Measurements from ENCODE around the gene SPATA6.

Gene SPATA6

DNA sequence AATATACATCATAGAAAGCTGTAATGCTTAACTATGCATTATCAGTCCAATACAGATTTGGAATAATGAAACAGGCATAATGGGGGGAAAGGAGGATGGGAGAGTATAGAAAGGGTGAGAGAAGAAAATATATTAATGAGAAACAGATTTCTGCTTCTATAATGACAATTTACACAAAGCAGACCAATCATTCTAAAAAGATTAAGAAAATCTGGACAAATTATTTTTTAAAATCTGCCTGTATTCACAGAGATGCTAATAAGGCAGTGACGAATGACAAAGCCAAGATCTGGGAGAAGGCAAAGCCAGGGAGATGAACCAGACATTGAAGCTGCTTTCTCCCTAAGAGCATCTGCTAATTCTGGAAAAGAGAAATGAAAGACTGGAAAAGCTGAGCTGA lies 50.0 kb downstream of the SPATA6 start:
- no peak overlapping the region for H3K9ac ChIP-seq
- no peaks in the 10 kb centered on the region for H3K27me3 ChIP-seq
- no peaks in the 10 kb centered on the region for H3K9me3 ChIP-seq
- H3K4me1 ChIP-seq, result no peaks in the 10 kb centered on the region
- H3K4me2 ChIP-seq, result no peak overlapping the region
- H3K27ac ChIP-seq, result no peak overlapping the region
- H3K36me3 ChIP-seq, result no peaks in the 10 kb centered on the region
- no peak overlapping the region for H3K4me3 ChIP-seq
- TF ChIP-seq Cebpa-rat (IDR thresholded peaks at IDR 0.05), result no peak
- H4K20me1 ChIP-seq, result no peaks in the 10 kb centered on the region

DNA sequence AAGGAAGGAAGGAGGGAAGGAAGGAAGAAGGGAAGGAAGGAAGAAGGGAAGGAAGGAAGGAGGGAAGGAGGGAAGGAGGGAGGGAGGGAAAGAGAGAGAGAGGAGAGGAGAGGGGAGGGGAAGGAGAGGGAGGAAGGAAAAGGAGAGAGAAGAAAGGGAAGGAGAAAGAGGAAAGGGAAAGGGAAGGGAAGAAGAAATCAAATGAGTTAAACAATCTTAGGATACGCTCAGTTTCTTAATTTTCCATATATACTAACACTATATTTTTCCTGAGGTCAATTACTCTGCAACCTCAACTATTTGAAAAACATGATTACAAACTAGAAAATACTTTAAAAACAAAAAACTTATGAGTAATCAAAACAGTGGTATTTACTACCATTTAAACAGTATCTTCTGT lies 53.3 kb downstream of the SPATA6 start:
- Histone ChIP-seq H3K36me3 (no peaks in the 10 kb centered on the region), H3K4me1 (no peaks in the 10 kb centered on the region), H3K4me3 (no peak overlapping the region), H3K9ac (no peak overlapping the region), H4K20me1 (no peaks in the 10 kb centered on the region), H3K4me2 (no peak overlapping the region), H3K9me3 (no peaks in the 10 kb centered on the region), H3K27me3 (no peaks in the 10 kb centered on the region), H3K27ac (no peak overlapping the region)
- no peak for TF ChIP-seq Cebpa-rat (IDR thresholded peaks at IDR 0.05)

DNA sequence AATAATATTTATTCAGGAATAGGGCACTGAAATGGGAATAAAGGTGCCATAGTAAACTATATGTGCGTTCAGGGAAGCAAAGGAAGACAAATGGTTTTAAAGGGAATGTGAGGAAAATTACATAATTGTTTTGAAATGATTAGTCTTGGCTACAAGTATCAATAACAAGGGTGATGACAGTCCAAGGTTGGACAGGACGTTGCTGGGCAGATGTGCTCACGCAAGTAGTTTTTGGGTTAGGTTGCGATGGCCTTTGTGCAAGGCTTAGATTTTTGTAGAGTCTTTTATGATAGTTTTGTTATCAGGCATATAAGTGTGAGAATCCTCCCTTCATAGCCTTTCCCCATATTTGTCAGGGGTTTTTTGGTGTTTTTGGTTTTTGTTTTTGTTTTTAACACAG lies 57.0 kb downstream of the SPATA6 start:
- Histone ChIP-seq H4K20me1 (no peaks in the 10 kb centered on the region), H3K9me3 (no peaks in the 10 kb centered on the region), H3K4me1 (no peaks in the 10 kb centered on the region), H3K27me3 (no peaks in the 10 kb centered on the region), H3K9ac (no peak overlapping the region), H3K36me3 (no peaks in the 10 kb centered on the region), H3K4me2 (no peak overlapping the region), H3K4me3 (no peak overlapping the region), H3K27ac (no peak overlapping the region)
- no peak for TF ChIP-seq Cebpa-rat (IDR thresholded peaks at IDR 0.05)

DNA sequence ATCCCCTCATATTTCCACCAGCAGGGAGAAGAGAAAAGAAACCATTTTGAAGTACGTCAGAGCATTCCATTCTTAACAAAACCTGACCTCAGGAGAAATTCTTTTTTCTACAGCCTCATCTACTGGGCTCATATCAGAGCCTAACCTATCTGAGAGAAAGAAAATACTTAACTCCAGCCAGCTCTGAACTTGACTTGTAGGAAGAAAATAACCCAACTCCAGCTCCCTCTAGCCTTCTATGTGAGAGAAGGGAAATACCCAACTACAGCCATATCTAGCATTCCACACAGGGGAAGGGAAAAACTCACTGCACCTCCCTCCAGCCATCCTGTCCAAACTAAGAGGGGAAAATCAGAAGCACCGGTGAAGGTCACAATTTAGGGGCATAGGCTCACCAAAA lies 57.7 kb downstream of the SPATA6 start:
- no peak for TF ChIP-seq Cebpa-rat (IDR thresholded peaks at IDR 0.05)
- no peak overlapping the region for H3K27ac ChIP-seq
- H3K36me3 ChIP-seq, result no peaks in the 10 kb centered on the region
- no peaks in the 10 kb centered on the region for H3K9me3 ChIP-seq
- H4K20me1 ChIP-seq, result no peaks in the 10 kb centered on the region
- no peak overlapping the region for H3K9ac ChIP-seq
- H3K4me1 ChIP-seq, result no peaks in the 10 kb centered on the region
- H3K27me3 ChIP-seq, result no peaks in the 10 kb centered on the region
- no peak overlapping the region for H3K4me3 ChIP-seq
- no peak overlapping the region for H3K4me2 ChIP-seq

DNA sequence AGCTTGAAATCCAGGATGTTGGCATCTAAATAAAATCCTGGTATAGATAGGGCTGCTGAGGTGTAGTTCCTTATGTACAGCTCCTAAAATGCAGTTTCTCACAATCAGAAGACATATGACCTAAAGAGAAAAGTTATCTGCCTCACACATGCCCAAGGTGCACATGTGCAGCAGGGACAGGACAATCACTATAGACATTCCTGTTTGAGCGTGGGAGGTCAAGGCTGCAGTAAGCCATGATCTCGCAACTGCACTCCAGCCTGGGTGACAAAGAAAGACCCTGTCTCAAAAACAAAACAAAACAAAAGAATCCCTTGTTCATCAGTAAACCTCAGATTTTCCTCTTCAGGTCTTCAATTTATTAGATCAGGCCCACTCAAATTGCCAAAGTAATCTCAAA lies 66.1 kb downstream of the SPATA6 start:
- no peaks in the 10 kb centered on the region for H3K4me1 ChIP-seq
- no peaks in the 10 kb centered on the region for H4K20me1 ChIP-seq
- no peak overlapping the region for H3K9ac ChIP-seq
- H3K9me3 ChIP-seq, result no peaks in the 10 kb centered on the region
- no peak overlapping the region for H3K4me2 ChIP-seq
- no peak overlapping the region for H3K4me3 ChIP-seq
- H3K36me3 ChIP-seq, result no peaks in the 10 kb centered on the region
- H3K27me3 ChIP-seq, result no peaks in the 10 kb centered on the region
- H3K27ac ChIP-seq, result no peak overlapping the region
- no peak for TF ChIP-seq Cebpa-rat (IDR thresholded peaks at IDR 0.05)

DNA sequence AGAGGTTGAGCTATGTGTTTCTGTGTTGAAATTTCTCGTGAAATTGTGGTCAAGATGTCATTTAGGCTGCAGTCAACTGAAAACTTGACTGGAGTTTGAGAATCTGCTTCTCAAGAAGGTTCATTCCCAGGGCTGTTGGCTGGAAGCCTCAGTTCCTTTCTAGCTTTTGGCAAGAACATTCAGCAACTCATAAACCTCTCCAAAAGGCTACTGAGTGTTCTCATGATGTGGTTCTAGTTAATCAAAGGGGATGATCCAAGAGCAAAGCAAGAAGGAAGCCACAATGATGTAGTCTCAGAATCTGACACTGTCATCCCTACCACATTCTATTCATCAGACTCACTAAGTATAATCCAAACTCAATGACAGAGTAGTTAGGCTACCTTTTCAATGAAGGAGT lies 66.6 kb downstream of the SPATA6 start:
- Histone ChIP-seq H3K9ac (no peak overlapping the region), H3K4me2 (no peak overlapping the region), H3K27me3 (no peaks in the 10 kb centered on the region), H4K20me1 (no peaks in the 10 kb centered on the region), H3K27ac (no peak overlapping the region), H3K9me3 (no peaks in the 10 kb centered on the region), H3K4me1 (no peaks in the 10 kb centered on the region), H3K36me3 (no peaks in the 10 kb centered on the region), H3K4me3 (no peak overlapping the region)
- TF ChIP-seq Cebpa-rat (IDR thresholded peaks at IDR 0.05), result no peak

DNA sequence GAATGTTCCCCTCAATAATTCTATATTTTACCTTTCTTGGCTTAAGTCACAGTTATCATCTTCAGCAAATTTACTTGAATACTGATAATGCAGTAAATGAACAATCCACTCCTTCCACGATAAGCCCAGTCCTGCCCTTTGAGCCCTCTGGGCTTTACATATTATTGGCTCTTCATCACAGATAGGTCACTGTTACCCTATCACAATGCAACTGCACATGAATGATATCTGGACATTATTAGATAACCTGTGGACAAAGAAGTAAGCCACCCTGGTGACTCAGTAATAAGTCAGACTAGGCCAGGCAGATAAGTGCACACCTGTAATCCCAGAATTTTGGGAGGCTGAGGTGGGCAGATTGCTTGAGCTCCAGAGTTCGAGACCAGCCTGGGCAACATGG lies 69.4 kb downstream of the SPATA6 start:
- Histone ChIP-seq H3K27me3 (no peaks in the 10 kb centered on the region), H3K9me3 (no peaks in the 10 kb centered on the region), H3K36me3 (no peaks in the 10 kb centered on the region), H3K4me3 (no peak overlapping the region), H3K4me2 (no peak overlapping the region), H3K4me1 (no peaks in the 10 kb centered on the region), H4K20me1 (no peaks in the 10 kb centered on the region), H3K9ac (no peak overlapping the region), H3K27ac (no peak overlapping the region)
- no peak for TF ChIP-seq Cebpa-rat (IDR thresholded peaks at IDR 0.05)

DNA sequence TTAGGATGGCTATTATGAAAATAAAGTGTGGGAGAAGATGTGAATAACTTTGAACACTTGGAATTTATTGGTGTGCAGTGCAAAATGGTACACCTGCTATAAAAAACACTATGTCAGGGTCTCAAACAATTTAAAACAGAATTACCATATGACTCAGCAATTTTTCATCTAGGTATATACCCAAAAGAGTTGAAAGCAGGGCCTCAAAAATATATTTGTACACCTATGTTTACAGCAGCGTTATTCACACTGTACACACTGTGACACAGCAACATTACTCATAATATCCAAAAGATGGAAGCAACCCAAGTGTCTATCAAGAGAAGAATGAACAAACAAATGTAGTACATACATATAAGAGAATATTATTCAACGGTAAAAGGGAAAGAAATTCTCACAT lies 75.8 kb downstream of the SPATA6 start:
- H3K4me3 ChIP-seq, result no peak overlapping the region
- H3K4me1 ChIP-seq, result no peaks in the 10 kb centered on the region
- H3K9me3 ChIP-seq, result no peaks in the 10 kb centered on the region
- no peaks in the 10 kb centered on the region for H3K27me3 ChIP-seq
- H3K9ac ChIP-seq, result no peak overlapping the region
- no peaks in the 10 kb centered on the region for H4K20me1 ChIP-seq
- H3K4me2 ChIP-seq, result no peak overlapping the region
- no peak overlapping the region for H3K27ac ChIP-seq
- H3K36me3 ChIP-seq, result no peaks in the 10 kb centered on the region
- TF ChIP-seq Cebpa-rat (IDR thresholded peaks at IDR 0.05), result no peak

DNA sequence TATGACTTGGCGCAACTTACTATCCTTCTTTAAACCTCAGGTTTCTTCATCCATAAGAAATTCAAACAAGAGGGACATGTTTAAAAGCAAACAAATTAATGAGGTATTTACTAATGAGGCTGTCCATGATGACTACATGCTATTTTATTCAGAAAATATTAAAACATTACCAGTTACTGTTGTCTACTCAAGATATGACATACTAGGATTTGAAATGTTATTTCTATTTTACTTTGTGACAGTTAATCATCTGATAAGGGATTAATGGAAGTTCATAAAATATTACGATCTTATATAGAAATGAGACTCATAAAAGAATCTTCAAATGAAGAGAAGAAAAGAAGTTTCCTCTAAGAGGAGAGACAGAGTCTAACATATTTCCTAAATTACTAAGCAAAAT lies 80.1 kb downstream of the SPATA6 start:
- no peaks in the 10 kb centered on the region for H3K27me3 ChIP-seq
- H3K27ac ChIP-seq, result no peak overlapping the region
- H3K4me2 ChIP-seq, result no peak overlapping the region
- H4K20me1 ChIP-seq, result no peaks in the 10 kb centered on the region
- peaks cover 6% of the 10 kb centered on the region; the same call in 1 of the 2 replicates for H3K9me3 ChIP-seq
- no peak for TF ChIP-seq Cebpa-rat (IDR thresholded peaks at IDR 0.05)
- no peak overlapping the region for H3K9ac ChIP-seq
- H3K4me3 ChIP-seq, result no peak overlapping the region
- no peaks in the 10 kb centered on the region for H3K36me3 ChIP-seq
- H3K4me1 ChIP-seq, result no peaks in the 10 kb centered on the region

DNA sequence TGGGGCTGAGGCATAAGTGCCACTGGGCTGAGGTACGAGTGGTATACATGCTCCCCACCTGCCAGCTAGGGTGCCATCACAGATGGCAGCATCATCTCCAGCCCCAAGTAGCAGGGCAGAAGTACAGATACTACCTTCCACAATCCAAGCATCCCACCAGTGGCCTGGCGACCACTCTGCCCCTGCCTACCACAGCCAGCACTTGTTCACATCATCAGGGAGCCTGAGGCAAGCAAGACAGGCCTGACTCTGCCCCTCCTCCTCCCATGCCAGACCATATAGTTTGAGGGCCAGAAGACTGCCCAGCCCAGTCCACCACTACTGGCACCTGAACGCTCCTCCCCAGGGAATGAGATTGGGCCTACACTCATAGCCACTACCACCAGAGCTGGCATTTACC lies 84.6 kb downstream of the SPATA6 start:
- Histone ChIP-seq H3K4me1 (no peaks in the 10 kb centered on the region), H3K4me3 (no peak overlapping the region), H3K36me3 (no peaks in the 10 kb centered on the region), H3K9me3 (peaks cover 10% of the 10 kb centered on the region; the same call in 1 of the 2 replicates), H4K20me1 (no peaks in the 10 kb centered on the region), H3K27me3 (no peaks in the 10 kb centered on the region), H3K4me2 (no peak overlapping the region), H3K27ac (no peak overlapping the region), H3K9ac (no peak overlapping the region)
- no peak for TF ChIP-seq Cebpa-rat (IDR thresholded peaks at IDR 0.05)

DNA sequence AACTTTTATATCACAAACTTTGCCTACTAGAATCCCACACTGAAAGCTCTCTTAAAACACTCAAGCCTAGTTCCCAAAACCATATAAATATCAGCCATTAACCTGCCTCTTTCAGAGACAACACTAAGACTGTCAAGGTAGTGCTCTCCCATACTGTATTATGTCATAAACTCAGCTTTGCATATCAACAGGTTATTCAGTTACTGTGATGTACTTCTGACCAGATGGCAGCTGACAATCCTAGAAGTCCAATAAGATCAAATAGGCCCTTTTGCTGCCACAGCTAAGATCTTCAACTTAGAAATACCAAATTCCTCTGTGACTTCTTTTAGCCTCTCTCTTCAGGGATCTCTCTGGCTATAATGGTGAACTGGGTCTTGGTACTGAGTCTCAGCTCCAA lies 97.2 kb downstream of the SPATA6 start:
- no peak overlapping the region for H3K4me3 ChIP-seq
- peaks cover 17% of the 10 kb centered on the region; the same call in 1 of the 2 replicates for H3K36me3 ChIP-seq
- TF ChIP-seq Cebpa-rat (IDR thresholded peaks at IDR 0.05), result no peak
- no peak overlapping the region for H3K27ac ChIP-seq
- no peak overlapping the region for H3K4me2 ChIP-seq
- H3K9ac ChIP-seq, result no peak overlapping the region
- H3K9me3 ChIP-seq, result peaks cover 36% of the 10 kb centered on the region
- no peaks in the 10 kb centered on the region for H4K20me1 ChIP-seq
- H3K27me3 ChIP-seq, result no peaks in the 10 kb centered on the region
- no peaks in the 10 kb centered on the region for H3K4me1 ChIP-seq

Measured in BLaER1 (cell line).